Natural killer cell (primary cell): ENCODE results near the gene SRGN. TPM values are rescaled to one million over a fixed set of nuclear protein-coding genes. Genes with fewer than 3 reads are reported as not detected.
"Not testable (repeated sequence)": the region's sequence is repeated elsewhere in the genome, so short reads cannot be mapped to it uniquely, and the experiment has no call there.

Source experiments
- ATAC-seq, 3 donors: fragments of 150-1000 bp in 2 of 3; fragments of 200-7000 bp in 1 of 3; cut with Tn5 transposase; 1 replicate in 1 of 3; 2 replicates in 2 of 3; pipeline ENCODE4 v1.10.0; 2021; ENCODE audit warnings: mild to moderate bottlenecking in 2 of 3, moderate library complexity in 2 of 3
- DNase-seq, 2 donors: peaks; one replicate each; pipeline versions ENCODE4 v3.0.0 to v3.0.0-alpha.2; 2013 to 2021; ENCODE audit warnings: mixed read lengths in 1 of 2
- H3K27ac ChIP-seq: one replicate; pipeline ENCODE4 v1.5.1; 2013; ENCODE audit warnings: mild to moderate bottlenecking, low read length
- H3K27me3 ChIP-seq: one replicate; pipeline ENCODE4 v1.6.1; 2013; ENCODE audit warnings: low read length; ENCODE audit not compliant: control insufficient read depth, insufficient read depth
- H3K36me3 ChIP-seq: one replicate; pipeline ENCODE4 v1.6.1; 2013; ENCODE audit warnings: low read length; ENCODE audit not compliant: control insufficient read depth, insufficient read depth
- H3K4me1 ChIP-seq: one replicate; pipeline ENCODE4 v1.6.1; 2013; ENCODE audit warnings: low read length; ENCODE audit not compliant: control insufficient read depth, insufficient read depth
- H3K4me3 ChIP-seq: one replicate; pipeline ENCODE4 v1.5.1; 2013; ENCODE audit warnings: low read length
- H3K9me3 ChIP-seq: one replicate; pipeline ENCODE4 v1.6.1; 2013; ENCODE audit warnings: low read length; ENCODE audit not compliant: control insufficient read depth, insufficient read depth
- H3K27ac Mint-ChIP-seq, 2 donors: one replicate each; pipeline ENCODE4 v1.8.0; 2022; ENCODE audit warnings: mild to moderate bottlenecking in 2 of 2, mixed read lengths in 2 of 2, moderate library complexity in 1 of 2
- H3K27me3 Mint-ChIP-seq, 2 donors: one replicate each; pipeline ENCODE4 v1.8.0; 2022; ENCODE audit warnings: low read depth in 2 of 2, mixed read lengths in 2 of 2
- H3K36me3 Mint-ChIP-seq: one replicate; pipeline ENCODE4 v1.8.0; 2022; ENCODE audit warnings: mixed read lengths
- H3K4me1 Mint-ChIP-seq, 2 donors: one replicate each; pipeline ENCODE4 v1.8.0; 2022; ENCODE audit warnings: mixed read lengths in 2 of 2
- H3K4me3 Mint-ChIP-seq: one replicate; pipeline ENCODE4 v1.8.0; 2022; ENCODE audit warnings: mild to moderate bottlenecking, moderate library complexity, mixed read lengths
- H3K9me3 Mint-ChIP-seq, 2 donors: one replicate each; pipeline ENCODE4 v1.8.0; 2022; ENCODE audit warnings: mixed read lengths in 2 of 2
- WGBS: methylation state at CpG from one replicate; pipeline ENCODE4 v1.1.7; 2013; ENCODE audit warnings: missing lambda C conversion rate; ENCODE audit not compliant: insufficient coverage; 5-methylcytosine and 5-hydroxymethylcytosine counted together
- intact Hi-C: fragments of 100-400 bp; cut with micrococcal nuclease; formaldehyde crosslinking; loops from one replicate; pipeline ENCODE4 v1.14.2; 2022
- total RNA-seq, 4 donors: library from RNA; stranded (reverse); fragments of 120-200 nt in 1 of 4; gene quantifications; one replicate each; pipeline versions ENCODE4 v1.2.3 to v1.2.4, GENCODE V29; 2013 to 2022
- TF ChIP-seq, protein P1 (sequence below): fragments of 200-600 bp; IDR thresholded peaks from one replicate; pipeline ENCODE4 v1.8.0; 2022; ENCODE audit warnings: antibody characterized with exemption

SRGN gene
- total RNA-seq, 3 donors from 2014 or later (not counting 1 experiment from before 2014, with no cell fraction given), result 636 to 954 (median 778) TPM

DNA sequence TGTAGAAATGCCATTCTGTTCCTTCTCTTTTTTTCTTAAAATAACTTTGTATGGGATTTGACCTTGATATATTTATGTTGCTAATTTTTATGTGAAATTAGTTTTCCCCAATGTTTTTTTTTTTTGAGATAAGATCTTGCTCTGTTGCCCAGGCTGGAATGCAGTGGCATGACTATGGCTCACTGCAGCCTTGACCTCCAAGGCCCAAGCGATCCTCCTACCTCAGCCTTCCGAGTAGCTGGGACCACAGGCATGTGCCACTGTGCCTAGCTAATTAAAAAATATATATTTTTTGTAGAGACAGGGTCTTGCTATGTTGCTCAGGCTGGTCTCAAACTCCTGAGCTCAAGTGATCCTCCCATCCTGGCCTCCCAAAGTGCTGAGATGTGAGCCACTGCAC, 52.1 kb downstream of the SRGN start:
- Histone ChIP-seq H3K36me3 (peaks cover 25% of the 10 kb centered on the region), H3K27ac (no peak overlapping the region), H3K9me3 (no peaks in the 10 kb centered on the region), H3K4me1 (no peaks in the 10 kb centered on the region), H3K4me3 (no peak overlapping the region), H3K27me3 (no peaks in the 10 kb centered on the region)
- TF ChIP-seq, protein P1, sequence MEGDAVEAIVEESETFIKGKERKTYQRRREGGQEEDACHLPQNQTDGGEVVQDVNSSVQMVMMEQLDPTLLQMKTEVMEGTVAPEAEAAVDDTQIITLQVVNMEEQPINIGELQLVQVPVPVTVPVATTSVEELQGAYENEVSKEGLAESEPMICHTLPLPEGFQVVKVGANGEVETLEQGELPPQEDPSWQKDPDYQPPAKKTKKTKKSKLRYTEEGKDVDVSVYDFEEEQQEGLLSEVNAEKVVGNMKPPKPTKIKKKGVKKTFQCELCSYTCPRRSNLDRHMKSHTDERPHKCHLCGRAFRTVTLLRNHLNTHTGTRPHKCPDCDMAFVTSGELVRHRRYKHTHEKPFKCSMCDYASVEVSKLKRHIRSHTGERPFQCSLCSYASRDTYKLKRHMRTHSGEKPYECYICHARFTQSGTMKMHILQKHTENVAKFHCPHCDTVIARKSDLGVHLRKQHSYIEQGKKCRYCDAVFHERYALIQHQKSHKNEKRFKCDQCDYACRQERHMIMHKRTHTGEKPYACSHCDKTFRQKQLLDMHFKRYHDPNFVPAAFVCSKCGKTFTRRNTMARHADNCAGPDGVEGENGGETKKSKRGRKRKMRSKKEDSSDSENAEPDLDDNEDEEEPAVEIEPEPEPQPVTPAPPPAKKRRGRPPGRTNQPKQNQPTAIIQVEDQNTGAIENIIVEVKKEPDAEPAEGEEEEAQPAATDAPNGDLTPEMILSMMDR, result no peak
- peak overlapping the region; percentile 14 to 77 for H3K27ac Mint-ChIP-seq
- no peaks in the 10 kb centered on the region for H3K36me3 Mint-ChIP-seq
- DNase-seq (no peak), ATAC-seq (no peak)
- peaks cover 47 to 48% of the 10 kb centered on the region in 2 donors for H3K4me1 Mint-ChIP-seq
- intact Hi-C loops, result no loop called here
- 100% methylated on average over 2 of the region's 2 CpGs for WGBS
- no peaks in the 10 kb centered on the region for H3K27me3 Mint-ChIP-seq
- no peak overlapping the region for H3K4me3 Mint-ChIP-seq
- no peaks in the 10 kb centered on the region for H3K9me3 Mint-ChIP-seq

DNA sequence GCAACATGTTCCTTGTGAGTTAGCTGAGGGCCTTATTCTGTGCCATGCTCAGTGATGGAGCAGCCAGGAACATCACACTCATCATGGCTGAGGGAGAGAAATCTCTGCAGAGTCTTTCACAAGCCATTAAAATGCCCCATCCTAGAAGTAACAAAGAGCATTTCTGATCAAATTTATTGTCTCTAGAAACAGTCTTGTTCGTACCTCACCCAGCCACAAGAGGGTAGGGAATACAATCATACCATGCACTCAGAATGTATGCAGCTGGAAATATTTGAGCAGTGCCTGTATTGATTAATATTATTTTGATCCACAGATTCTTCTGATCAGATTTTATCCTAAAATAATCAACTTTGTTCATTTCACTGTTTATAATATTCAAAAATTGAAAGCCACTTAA, 53.4 kb downstream of the SRGN start:
- no peaks in the 10 kb centered on the region for H3K4me1 ChIP-seq
- DNase-seq, result no peak
- H3K27ac Mint-ChIP-seq, result peak overlapping the region; percentile 47
- no peaks in the 10 kb centered on the region for H3K36me3 Mint-ChIP-seq
- no peaks in the 10 kb centered on the region for H3K27me3 ChIP-seq
- no peak overlapping the region for H3K4me3 ChIP-seq
- intact Hi-C loops, result no loop called here
- TF ChIP-seq, protein P1, result no peak
- no peaks in the 10 kb centered on the region for H3K9me3 Mint-ChIP-seq
- no peak overlapping the region for H3K4me3 Mint-ChIP-seq
- no peak for ATAC-seq
- no peaks in the 10 kb centered on the region for H3K27me3 Mint-ChIP-seq
- H3K27ac ChIP-seq, result no peak overlapping the region
- 67% methylated on average over 1 of the region's 1 CpG for WGBS
- peaks cover 50 to 56% of the 10 kb centered on the region in 2 donors for H3K4me1 Mint-ChIP-seq
- H3K36me3 ChIP-seq, result peaks cover 13% of the 10 kb centered on the region
- no peaks in the 10 kb centered on the region for H3K9me3 ChIP-seq

DNA sequence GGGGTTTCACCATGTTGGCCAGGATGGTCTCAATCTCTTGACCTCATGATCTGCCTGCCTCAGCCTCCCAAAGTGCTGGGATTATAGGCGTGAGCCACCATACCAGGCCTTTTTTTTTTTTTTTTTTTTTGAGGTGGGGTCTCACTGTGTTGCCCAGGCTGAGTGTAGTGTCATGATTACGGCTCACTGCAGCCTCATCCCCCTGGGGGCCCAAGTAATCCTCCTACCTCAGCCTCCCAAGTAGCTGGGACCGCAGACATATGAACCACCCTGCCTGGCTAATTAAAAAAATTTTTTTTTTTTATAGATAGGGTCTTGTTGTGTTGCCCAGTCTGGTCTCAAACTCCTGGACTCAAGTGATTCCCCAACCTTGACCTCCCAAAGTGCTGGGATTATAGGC, 54.2 kb downstream of the SRGN start:
- H3K4me1 ChIP-seq, intact Hi-C loops, H3K36me3 Mint-ChIP-seq, H3K4me3 Mint-ChIP-seq, H3K4me3 ChIP-seq, H3K9me3 ChIP-seq, H3K36me3 ChIP-seq, H3K27me3 ChIP-seq, H3K27ac ChIP-seq, DNase-seq, H3K9me3 Mint-ChIP-seq, H3K27me3 Mint-ChIP-seq, ATAC-seq: not testable (repeated sequence)
- Mint-ChIP-seq H3K4me1 (peaks cover 58 to 62% of the 10 kb centered on the region in 2 donors), H3K27ac (peak overlapping the region in 1 of 2 donors; percentile 63)
- WGBS, result 100% methylated on average over 1 of the region's 3 CpGs

DNA sequence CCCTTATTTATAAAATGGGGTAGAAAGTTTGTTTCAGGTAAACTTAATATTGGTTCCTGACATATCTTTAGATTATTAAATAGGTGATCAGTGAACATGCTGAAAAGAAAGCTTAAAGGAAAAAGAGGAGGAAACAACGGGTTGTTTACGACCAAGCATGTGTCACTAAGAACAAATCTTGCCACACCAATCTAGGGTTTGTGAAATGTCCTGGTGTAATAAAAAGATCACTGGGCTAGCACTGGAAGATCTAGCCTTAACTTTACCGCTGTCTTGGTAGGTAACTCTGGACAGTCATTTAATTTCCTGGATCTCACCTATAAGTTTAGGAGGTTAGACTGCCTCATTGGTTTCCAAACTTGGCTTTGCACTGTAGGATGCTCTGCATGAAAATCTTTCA, 55.1 kb downstream of the SRGN start:
- Mint-ChIP-seq H3K9me3 (no peaks in the 10 kb centered on the region), H3K4me3 (no peak overlapping the region), H3K27ac (peak overlapping the region; percentile 2 to 63), H3K27me3 (no peaks in the 10 kb centered on the region), H3K36me3 (no peaks in the 10 kb centered on the region), H3K4me1 (peaks cover 62% of the 10 kb centered on the region in 2 donors)
- no peak overlapping the region for H3K27ac ChIP-seq
- ATAC-seq (no peak), DNase-seq (no peak)
- TF ChIP-seq, protein P1, result no peak
- intact Hi-C loops, result no loop called here
- no peaks in the 10 kb centered on the region for H3K27me3 ChIP-seq
- no peaks in the 10 kb centered on the region for H3K4me1 ChIP-seq
- H3K4me3 ChIP-seq, result no peak overlapping the region
- H3K36me3 ChIP-seq, result no peaks in the 10 kb centered on the region
- no peaks in the 10 kb centered on the region for H3K9me3 ChIP-seq
- WGBS, result 50% methylated on average over 2 of the region's 3 CpGs
